HPDE6-E6E7 (cell line): ENCODE measurements around the gene ASTN2.

Experiments
- DNase-seq: peaks from one replicate; pipeline ENCODE4 v3.0.0; 2011; ENCODE audit warnings: missing footprints; ENCODE audit errors: extremely low spot score

Gene ASTN2

DNA sequence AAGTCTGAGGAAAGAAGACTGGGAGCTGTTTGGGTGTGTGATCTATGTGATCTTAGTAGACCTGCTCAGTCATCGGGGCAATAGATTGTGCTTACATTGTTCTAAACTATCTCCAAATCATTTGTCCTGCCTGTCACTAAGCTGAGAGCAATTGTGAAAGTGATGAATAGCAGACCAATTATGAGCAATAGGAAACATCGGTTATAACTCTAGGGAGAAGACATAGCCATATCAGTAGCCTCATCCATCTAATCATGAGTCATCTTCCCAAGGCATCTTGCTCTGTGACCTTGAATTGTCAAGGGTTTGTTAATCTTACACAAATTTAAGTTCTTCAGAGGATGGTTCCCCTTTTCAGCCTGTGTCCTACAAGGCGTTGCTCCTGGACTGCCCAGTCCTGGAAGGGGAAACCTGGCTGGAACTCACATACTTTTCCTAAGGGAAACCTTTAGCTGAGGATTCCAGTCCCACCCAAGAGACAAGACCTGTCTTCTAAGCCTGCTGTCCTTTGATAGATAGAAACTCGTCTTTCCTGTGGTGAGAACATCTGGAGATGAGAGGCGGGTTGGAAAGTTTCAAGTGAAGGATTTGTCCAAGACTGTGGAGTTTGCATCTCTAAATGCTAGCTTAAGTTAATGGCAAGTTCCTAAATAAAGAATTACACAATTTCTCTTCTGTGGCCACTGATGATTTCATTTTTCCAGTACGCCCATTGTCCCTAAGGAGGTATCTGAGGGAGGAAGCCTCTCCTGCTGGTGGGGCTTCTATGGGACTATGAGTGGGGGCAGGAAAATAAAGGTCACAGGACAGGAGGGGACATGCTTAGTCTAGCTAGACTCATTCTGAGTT lies 781.6 kb downstream of the ASTN2 start:
- no peak for DNase-seq

DNA sequence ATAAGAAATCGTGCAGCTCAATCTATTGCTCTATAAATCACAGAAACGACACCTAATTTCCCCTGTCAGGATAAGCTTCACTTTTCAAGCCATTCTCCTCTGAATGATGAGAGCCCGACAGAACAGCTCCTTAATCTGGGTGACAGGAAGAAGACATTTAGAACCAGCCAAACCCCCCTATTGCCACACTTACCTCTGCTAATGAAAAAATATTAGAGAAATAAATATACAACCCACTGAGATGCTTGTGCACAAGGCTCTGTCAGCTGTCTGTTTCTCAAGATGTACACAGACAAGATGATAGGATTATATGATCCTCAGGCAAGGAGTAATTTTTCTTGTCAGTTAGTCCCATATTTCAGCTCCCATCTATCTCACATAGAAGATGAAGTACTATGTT lies 785.2 kb downstream of the ASTN2 start:
- DNase-seq, result no peak

DNA sequence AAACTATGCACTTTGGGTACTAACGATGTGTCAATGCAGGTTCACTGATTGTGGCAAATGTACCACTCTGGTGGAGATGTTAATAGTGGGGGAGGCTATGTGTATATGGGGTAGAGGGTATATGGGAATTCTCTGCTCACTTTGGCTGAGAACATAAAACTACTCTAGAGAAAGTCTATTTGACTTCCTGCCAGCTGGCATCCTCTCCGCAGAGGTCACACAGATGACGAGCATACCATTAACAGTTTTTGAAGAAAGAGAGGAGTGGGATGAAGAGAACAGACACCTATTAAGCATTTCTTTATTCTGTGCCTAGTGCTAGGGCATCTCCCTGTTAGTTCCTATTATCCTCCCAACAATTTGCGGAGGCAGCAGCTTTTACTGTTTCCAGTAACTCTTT lies 786.1 kb downstream of the ASTN2 start:
- DNase-seq, result no peak

DNA sequence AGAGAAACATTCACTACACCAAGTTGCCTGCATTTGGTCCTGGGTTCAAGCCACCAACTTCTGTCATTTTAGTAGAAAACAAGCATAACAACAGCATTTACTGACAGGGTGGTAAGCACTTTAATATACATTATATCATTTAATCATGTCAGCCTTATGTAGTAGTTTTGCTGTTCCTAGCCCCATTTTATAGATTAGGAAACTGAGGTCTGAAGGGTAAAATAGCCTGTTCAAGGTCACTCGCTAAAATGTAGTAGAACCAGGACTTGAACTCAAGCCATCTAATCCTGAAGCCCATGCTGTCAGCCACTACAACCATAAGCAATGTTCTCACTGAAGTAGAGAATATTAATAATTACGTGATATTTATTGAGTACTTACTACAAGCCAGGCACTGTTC lies 787.4 kb downstream of the ASTN2 start:
- no peak for DNase-seq

DNA sequence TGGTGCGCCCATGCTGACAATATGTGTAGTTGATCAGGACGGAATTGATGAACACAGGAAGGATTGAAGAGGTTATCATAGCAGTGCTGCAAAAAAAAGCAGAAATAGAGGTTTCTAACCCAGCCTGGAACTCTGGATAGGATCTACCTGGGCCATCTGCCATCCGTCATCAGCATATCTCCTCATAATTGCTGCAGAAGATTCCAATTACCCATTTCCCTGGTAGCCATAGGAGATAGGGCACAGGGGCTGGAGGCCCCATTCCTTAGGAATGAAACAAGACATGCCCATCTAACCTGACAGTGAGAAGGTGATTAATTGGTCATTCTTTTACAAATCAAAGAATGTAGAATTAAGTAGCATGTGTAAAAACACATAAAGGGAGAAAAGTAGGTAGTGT lies 788.1 kb downstream of the ASTN2 start:
- no peak for DNase-seq

DNA sequence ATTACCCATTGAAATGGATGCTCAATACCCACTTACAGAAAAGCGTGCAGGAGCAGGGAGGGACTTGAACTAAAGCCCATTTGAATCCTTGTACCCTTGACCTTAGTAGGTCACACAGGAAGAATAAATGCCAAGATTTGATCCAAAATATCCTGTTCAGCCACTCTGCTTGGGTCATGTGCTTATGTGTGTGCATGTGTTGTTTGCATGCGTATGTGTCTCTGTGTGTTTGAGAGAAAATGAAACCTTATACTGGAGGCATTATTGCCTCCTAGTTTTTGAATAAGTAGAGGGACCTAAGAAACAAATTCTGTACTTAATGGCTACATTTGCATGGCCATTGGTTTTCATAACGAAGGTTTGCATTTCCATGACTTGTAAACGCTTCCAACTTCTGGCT lies 791.1 kb downstream of the ASTN2 start:
- no peak for DNase-seq

DNA sequence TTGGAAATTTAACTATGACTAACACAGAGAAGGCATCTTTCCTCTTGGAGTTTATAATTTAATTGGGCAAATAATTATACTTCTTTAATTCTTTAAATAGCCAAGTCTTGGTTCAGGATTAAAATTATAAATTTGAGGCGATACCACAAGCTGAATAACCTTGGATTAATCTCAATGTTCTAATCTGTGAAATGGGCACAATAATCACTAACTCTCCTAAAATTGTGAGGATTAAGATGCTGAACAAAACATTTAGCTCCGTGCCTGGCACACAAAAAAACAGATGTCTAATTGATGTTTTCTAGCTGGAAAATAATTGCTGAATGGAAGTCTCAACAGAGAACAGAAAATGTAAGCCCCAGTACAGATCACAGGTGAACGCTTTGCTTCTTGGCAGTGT lies 797.5 kb downstream of the ASTN2 start:
- no peak for DNase-seq

DNA sequence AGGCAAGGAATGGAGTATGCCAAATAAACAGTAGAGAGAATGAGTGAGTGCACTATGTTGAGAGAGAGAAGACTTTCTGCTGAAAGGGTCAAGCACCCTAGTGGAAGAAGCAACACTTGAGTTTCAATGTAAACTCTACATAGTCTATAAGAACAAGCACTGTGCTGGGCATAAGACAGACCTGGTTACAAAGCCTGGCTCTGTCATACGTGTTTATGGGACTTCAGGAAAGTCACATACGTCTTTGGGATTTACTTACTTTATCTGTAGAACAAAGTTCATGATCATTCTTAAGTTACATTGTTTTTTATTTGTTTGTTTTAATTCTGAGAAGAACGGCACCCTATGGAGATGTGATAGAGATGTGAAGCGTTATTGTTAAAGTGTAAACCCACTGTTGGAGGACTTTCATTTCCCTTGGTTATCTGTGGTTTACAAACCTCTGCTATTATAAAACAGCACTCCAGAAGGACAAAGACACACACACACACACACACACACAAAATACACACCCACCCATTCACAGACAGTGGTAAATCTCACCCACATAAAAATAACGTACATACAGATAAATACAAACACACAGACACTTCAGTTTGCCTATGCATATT lies 798.4 kb downstream of the ASTN2 start:
- DNase-seq, result no peak

DNA sequence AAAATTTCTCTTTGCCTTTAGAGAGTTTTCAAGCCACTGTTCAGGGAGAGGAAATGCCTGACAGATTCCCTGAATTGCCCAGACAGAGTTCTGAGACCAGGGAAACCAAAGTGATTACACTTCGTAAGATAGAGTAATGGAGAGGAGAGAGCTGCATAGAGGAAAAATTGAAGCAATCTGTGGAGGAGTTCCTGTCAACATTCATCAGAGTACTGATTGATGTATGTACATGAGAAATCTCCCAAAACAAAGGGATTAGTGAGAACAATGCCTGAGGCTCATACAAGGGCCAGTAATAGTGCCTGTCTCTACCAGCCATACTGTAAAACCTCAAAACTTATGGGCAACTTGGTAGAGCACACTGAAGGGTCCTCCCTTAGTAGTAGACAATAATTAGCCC lies 806.8 kb downstream of the ASTN2 start:
- DNase-seq, result no peak

DNA sequence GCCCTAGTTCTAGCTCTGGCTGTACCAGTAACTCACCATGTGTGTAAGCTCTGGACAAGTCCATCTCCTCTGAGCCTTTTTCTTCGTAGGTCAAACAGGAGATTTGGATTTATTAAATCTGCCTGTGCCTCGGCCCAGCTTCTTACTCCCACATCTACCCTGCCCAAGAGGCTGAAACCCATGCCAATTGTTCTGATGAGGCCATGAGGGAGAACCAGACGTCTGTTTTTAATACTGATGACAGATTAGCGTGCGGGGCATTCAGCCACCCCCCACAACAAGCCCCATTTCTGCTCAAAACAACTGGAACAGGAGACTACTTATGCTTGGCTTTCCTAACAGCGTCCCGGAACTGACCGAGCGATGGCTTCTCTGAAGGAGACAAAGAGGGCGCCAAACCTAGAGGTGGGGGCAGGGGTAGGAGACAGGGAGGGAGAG lies 808.9 kb downstream of the ASTN2 start:
- no peak for DNase-seq

DNA sequence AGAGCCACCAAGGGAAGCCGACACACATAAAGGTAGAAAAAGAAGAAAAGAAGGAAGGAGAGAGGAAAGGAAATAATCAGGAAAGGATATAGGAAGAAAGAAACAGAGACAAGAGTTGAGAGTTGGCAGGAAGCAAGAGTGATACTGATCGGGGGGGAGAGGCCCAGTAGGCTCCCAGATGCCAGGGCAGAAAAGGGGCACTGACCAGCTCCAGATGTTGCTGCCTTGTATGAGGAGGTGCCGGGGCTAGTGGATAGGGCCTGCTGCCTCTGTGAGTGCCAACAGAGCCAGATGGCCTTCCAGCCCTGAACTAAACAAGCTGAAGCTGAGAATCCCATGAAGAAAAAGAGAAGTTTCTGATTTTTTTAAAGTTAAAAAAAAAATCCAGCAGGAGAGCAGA lies 809.8 kb downstream of the ASTN2 start:
- DNase-seq, result no peak

DNA sequence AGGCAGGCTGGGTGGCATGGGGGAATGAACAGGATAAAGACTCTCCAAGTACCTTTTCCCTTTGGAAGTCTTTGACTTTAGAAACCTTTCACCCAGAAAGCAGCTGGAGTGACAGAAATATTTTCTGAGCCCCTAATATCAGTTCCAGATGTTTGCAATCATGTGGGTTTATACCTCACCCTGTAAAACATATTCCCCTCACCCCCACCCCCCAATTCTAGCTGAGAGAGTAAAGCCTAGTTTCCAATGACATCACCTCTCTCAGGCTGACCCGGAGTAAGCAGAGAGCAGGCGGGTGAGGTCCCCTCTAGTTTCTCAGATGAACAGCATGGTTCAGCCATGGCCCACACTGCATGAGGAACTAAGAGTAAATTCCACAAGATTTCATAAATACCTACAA lies 810.6 kb downstream of the ASTN2 start:
- DNase-seq, result no peak

DNA sequence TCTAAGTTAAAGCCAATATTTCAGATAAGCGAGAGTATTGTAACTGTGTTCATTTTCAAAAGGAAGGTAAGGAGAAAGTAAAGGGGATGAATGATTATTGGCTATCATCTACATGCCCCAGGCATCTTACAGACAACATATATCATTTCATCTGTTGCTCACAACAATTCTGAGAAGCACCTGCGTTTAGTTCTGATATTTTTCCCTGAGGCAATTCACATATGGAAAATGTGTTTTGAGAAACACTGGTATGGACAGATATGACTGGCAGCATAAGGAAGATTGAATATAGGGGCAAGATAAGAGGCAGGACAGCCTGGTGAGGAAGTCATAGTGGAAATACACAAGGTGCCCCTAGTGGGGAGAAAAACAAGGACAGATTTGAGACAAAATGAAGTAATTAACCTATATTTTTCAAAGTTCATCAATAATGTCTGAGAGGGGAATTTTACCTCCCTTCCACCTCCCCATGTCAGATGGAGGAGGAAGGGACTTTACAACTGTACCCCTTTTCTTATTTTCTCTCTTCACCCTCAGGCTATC lies 815.4 kb downstream of the ASTN2 start:
- no peak for DNase-seq

DNA sequence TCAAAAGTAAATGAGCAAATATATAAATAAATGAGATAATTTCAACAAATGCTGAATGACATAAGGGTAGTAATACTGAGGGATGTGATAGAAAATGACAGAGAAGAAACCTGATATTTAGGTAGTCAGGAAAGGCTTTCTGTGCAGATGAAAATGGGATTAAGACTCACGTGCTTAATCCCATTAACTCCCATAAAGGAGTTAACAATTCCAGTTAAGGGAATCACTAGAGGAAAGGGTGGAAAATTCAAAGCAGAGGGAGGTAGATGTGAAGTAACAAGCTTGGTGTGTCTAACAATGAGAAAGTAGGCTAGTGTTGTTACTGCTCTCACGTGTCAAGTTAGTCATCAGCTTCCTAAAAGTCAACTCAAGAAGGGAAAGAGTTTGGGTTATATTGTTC lies 818.2 kb downstream of the ASTN2 start:
- no peak for DNase-seq

DNA sequence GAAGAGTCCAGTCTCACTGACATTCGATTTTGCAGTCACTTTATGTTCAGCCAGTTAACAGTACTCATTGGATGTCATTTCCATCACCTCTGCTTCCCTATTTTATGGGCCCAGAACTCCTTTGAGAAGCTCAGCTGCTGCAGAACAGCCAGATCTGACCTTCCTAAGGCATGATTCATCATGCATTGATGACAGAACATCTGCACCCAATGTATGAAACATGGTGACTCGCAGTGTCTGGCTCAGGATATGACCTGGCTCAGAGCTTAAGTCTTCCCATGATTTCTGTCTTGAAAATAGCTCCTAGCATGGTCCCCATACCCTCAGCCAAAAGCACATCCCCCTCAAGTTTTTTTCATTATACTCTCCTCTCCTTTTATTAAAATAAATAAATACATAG lies 820.3 kb downstream of the ASTN2 start:
- DNase-seq, result no peak

DNA sequence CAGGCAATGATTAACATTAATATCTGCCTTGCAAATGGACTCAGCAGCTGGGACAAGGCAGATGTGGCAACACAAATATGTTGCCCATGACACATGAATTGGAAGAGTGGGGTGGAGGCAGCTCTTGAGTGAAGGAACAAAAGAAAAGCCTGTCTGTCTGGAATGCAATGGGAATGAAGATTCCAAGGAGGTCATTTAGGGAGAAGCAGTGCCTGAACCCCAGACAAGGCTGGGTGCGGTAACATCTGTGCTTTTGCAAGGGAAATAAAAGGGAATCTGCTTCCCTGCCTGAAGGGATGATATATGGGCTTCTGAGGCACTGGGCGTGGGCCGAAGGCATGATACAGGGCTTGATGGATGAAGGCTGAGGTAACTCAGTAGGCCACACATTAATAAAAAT lies 821.9 kb downstream of the ASTN2 start:
- no peak for DNase-seq

DNA sequence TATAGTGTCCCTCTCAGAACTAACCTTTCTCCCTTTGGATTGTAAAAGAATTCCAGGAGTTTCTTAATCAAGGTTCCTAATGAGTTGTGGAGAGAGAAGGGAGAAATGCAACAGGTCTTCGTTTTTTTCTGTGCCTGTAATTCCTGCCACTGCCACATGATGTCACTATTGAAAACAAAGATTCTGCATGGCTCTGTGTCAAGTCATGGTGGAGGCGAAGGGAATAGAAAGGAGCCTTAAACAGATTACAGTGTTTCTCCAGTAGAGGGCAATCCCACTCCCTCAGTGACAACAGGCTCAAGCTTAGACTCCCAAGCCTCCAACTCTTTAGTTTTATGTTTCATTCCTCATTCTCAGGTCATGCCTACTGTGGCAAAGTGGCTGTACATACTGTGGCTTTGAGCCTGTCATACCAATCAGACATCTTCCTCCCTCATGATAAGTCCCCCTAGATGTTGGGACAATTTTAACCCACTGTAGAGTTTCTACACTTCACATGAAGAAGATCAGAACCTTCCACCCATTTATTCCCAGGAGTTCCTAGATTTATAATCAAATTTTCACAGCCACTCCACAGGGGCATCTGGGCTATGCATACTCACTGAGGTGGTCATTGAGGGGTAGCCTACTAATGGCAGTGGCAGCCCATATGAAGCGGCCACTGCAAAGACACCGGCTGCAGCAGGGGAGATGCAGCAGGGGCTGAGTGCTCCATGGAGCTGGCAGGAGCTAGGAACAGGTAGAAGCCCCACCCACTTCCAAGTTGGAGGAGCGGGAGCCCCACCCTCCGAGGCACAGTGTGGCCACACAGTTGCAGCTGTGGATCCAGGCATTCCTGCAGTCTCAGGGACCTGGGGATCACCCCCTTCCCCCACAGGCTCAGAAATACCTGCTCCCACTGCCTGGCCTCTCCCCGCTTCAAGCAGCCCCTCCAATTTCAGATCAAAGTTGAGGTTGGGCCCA lies 825.2 kb downstream of the ASTN2 start:
- DNase-seq, result no peak

DNA sequence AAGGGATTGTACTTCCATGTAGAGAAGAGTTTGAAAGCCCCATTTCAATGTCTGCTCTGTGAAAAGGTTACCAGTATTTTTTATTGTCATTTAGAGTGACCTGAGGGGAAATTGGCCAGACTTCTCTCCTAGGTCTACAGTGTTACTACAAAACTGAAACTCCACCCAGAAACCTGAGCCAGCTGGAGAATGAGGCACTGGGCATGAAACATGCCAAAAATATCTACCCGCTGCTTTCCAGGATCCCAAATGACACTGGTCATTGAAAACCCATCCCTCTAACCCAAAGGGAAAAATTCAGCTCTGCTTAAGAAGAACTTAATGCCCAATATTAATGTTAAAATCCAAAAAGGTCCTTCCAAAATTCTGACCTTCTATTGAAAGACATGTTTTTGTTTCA lies 826.9 kb downstream of the ASTN2 start:
- no peak for DNase-seq

DNA sequence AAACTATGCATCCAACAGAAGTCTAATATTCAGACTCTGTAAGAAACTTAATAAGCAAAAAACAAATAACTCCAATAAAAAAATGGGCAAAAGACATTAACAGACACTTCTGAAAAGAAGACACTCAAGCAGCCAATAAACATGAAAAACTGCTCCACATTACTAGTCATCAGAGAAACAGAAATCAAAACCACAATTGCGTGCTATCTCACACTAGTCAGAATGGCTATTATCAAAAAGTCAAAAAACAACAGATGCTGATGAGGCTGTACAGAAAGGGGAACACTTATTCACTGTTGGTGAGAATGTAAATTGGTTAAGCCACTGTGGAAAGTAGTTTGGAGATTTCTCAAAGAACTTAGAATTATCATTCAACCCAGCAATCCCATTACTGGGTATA lies 829.0 kb downstream of the ASTN2 start:
- DNase-seq, result no peak

DNA sequence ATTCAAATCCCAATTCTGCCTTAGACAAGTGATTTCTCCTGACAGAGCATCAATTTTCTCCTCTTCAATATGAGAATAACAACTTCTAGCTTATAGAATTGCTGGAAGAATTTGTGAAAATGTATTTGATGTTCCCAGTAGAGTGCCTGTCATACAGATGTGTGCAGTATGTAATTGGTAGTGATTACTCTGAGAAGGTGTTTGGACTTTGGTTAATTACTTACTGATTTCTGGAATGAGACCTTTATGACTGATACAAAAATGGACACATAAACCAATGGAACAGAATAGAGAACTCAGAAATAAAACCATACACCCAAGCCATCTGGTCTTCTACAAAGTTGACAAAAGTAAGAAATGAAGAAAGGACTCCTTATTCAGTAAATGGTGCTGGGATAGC lies 829.7 kb downstream of the ASTN2 start:
- DNase-seq, result no peak

DNA sequence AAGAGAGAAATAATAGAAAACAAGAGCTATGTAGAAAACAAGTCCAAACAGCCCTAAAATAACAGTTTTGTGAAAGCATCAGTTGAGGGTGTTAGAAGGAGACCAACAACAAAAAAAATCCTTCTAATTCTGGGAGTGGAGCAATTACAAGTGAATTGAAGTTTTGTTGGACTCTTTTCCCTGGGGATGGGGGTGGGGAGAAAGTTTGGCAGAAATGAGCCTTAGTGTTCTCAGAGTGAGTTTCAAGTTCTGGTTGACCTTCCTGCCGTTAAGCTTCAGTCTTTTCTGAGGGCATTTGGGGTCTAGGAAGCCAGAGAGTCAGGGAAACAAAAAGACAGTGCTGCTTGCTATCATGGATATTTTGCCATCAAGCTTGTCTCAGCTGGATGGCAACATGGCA lies 834.0 kb downstream of the ASTN2 start:
- no peak for DNase-seq

DNA sequence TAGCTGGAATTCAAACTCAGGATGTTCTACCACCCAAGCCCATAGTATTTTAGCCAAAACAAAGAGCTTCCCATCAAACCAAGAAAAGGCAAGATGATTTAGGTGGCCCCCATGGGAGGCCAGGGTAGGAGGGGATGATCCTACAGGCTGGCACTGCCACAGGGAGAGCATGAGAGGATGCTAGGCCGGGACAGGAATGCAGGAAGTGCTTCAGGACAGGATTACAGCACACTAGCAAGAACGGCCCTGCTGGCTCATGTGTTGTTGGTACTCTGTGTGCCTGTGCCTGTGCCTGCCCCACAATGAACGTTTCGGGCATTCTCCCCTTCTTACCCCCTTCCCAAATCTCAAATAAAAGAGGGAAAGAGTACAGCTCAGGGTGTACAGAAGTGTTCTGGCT lies 838.5 kb downstream of the ASTN2 start:
- DNase-seq, result no peak
